ENCODE data around the gene ILK. TPM values are rescaled to one million over a fixed set of nuclear protein-coding genes. Genes with fewer than 3 reads are reported as not detected.

ILK gene
- total and polyA plus RNA-seq, 2 of the 13 experiments (the other 11 are each of a cell fraction or from before 2014, with no cell fraction given), result 70.3 to 108 TPM

- TF ChIP-seq ZNF280D (CRISPR knock-in tag; IDR thresholded peaks at IDR 0.05) (no peak), MXD1 (CRISPR knock-in tag; IDR thresholded peaks at IDR 0.05) (no peak; the same call in 1 of the 2 replicates), SALL2 (CRISPR knock-in tag; IDR thresholded peaks at IDR 0.05) (peak; percentile 47; the same call in 1 of the 2 replicates), ZBTB20 (CRISPR knock-in tag; IDR thresholded peaks at IDR 0.05; ENCODE audit: borderline replicate concordance, low read depth) (no peak), PHB2 (IDR thresholded peaks at IDR 0.05; ENCODE audit: partially characterized antibody) (no peak), NRL (CRISPR knock-in tag; IDR thresholded peaks at IDR 0.05; ENCODE audit: borderline replicate concordance) (no peak), UBTF (CRISPR knock-in tag; IDR thresholded peaks at IDR 0.05) (peak; percentile 5; the same call in 1 of the 2 replicates), FOSL2 (CRISPR knock-in tag; IDR thresholded peaks at IDR 0.05) (peak; percentile 54), ELF1 (CRISPR knock-in tag; IDR thresholded peaks at IDR 0.05) (peak; percentile 77), FOXK1 (CRISPR knock-in tag; IDR thresholded peaks at IDR 0.05; ENCODE audit: borderline replicate concordance, low read depth) (peak; percentile 39; the same call in 1 of the 2 replicates), ZBTB25 (CRISPR knock-in tag; IDR thresholded peaks at IDR 0.05) (no peak), ZNF75D (CRISPR knock-in tag; IDR thresholded peaks at IDR 0.05; ENCODE audit: borderline replicate concordance) (no peak), SAP130 (CRISPR knock-in tag; IDR thresholded peaks at IDR 0.05; ENCODE audit: low read depth) (peak; percentile 97), ZNF501 (CRISPR knock-in tag; IDR thresholded peaks at IDR 0.05) (no peak), TSC22D2 (CRISPR knock-in tag; IDR thresholded peaks at IDR 0.05; ENCODE audit: borderline replicate concordance) (0 out of 2 replicates have a peak, but pooled peaks have one; percentile 23), ZBTB7A (CRISPR knock-in tag; IDR thresholded peaks at IDR 0.05) (no peak), ZNF574 (CRISPR knock-in tag; IDR thresholded peaks at IDR 0.05) (peak; percentile 82), DNMT3B (CRISPR knock-in tag; conservative IDR thresholded peaks at IDR 0.05) (no peak), NPAS2 (CRISPR knock-in tag; IDR thresholded peaks at IDR 0.05; ENCODE audit: borderline replicate concordance) (no peak)
Measured at GRCh38 chr11:6619004-6619745, 15.6 kb downstream of the ILK start, which contains the start of gene TPP1 (continued).
